ENCODE data around the gene TCHHL1. TPM values are rescaled to one million over a fixed set of nuclear protein-coding genes. Genes with fewer than 3 reads are reported as not detected.

The TCHHL1 gene
- total and polyA plus RNA-seq, 9 of the 15 experiments (the other 6 are each of a cell fraction or from before 2014, with no cell fraction given): not detected

- no peak for TF ChIP-seq MCM5 (IDR thresholded peaks at IDR 0.05; ENCODE audit: low read depth)
- no peak for TF ChIP-seq STAT5B (CRISPR knock-in tag; IDR thresholded peaks at IDR 0.05)
- TF ChIP-seq ZBTB34 (CRISPR knock-in tag; IDR thresholded peaks at IDR 0.05): no peak
- TF ChIP-seq SLC30A9 (CRISPR knock-in tag; IDR thresholded peaks at IDR 0.05): no peak
- no peak for TF ChIP-seq HNRNPH1 (optimal IDR thresholded peaks at IDR 0.05; ENCODE audit: low read depth, low read length)
- TF ChIP-seq FIP1L1 (IDR thresholded peaks at IDR 0.05; ENCODE audit: low read depth, low read length, poor library complexity, severe bottlenecking): no peak
- TF ChIP-seq SAFB (IDR thresholded peaks at IDR 0.05; ENCODE audit: borderline replicate concordance, low read depth, low read length): no peak
- TF ChIP-seq ZBTB2 (IDR thresholded peaks at IDR 0.05): no peak
- no peak for TF ChIP-seq ZBTB7A (IDR thresholded peaks at IDR 0.05; ENCODE audit: borderline replicate concordance, control insufficient read depth, low read depth, low read length)
- no peak for TF ChIP-seq PTBP1 (IDR thresholded peaks at IDR 0.05; ENCODE audit: low read depth, low read length)
- TF ChIP-seq TBL1XR1 (IDR thresholded peaks at IDR 0.05; ENCODE audit: low read length in 2 of 2): no peak
- peak in 1 of 2 experiments; percentile 25; a peak in 1 of 4 replicates for TF ChIP-seq UBTF (IDR thresholded peaks at IDR 0.05; ENCODE audit: borderline replicate concordance in 1 of 2, low read depth in 2 of 2, low read length in 2 of 2)
- no peak for TF ChIP-seq HNRNPUL1 (IDR thresholded peaks at IDR 0.05; ENCODE audit: low read length)
- TF ChIP-seq SIN3A (IDR thresholded peaks at IDR 0.05; ENCODE audit: borderline replicate concordance in 2 of 2, control insufficient read depth in 1 of 2, low read depth in 2 of 2, low read length in 2 of 2): 0 out of 4 replicates have a peak, but pooled peaks of 1 of the 2 experiments have one; percentile 4
- no peak for TF ChIP-seq ZNF77 (CRISPR knock-in tag; IDR thresholded peaks at IDR 0.05)
- no peak for TF ChIP-seq ZNF655 (CRISPR knock-in tag; IDR thresholded peaks at IDR 0.05)
- no peak for TF ChIP-seq HNRNPL (IDR thresholded peaks at IDR 0.05; ENCODE audit: low read depth, low read length)
- TF ChIP-seq ZNF75A (CRISPR knock-in tag; IDR thresholded peaks at IDR 0.05): no peak
- no peak for TF ChIP-seq SREBF1 (IDR thresholded peaks at IDR 0.05; ENCODE audit: borderline replicate concordance, low read depth, low read length)
- peak; percentile 22 for TF ChIP-seq TAF1 (IDR thresholded peaks at IDR 0.05; ENCODE audit: control insufficient read depth, extremely low read depth, insufficient read depth, low read length, severe bottlenecking)
- no peak for TF ChIP-seq ZNF263 (CRISPR knock-in tag; IDR thresholded peaks at IDR 0.05; ENCODE audit: borderline replicate concordance)
Measured at GRCh38 chr1:152035539-152036266, 53.2 kb downstream of the TCHHL1 start (continued).
